Measurements from ENCODE around the gene CNTNAP3.
"Not testable (repeated sequence)": the region's sequence is repeated elsewhere in the genome, so short reads cannot be mapped to it uniquely, and the experiment has no call there.

CNTNAP3 gene

GRCh38 chr9:39078621-39079256 is 209.2 kb downstream of the CNTNAP3 start:
- not testable (repeated sequence) for DNase-seq (ENCODE audit: extremely low read depth, low read depth)

GRCh38 chr9:39073537-39073936 is 214.4 kb downstream of the CNTNAP3 start:
- not testable (repeated sequence) for DNase-seq (ENCODE audit: extremely low read depth, low read depth)

- not testable (repeated sequence) for DNase-seq (ENCODE audit: extremely low read depth, low read depth)
Observed at GRCh38 chr9:39067683-39068082, 220.3 kb downstream of the CNTNAP3 start.

GRCh38 chr9:39062966-39063365 is 225.0 kb downstream of the CNTNAP3 start:
- not testable (repeated sequence) for DNase-seq (ENCODE audit: extremely low read depth, low read depth)

GRCh38 chr9:39054453-39054852 is 233.5 kb downstream of the CNTNAP3 start:
- DNase-seq (ENCODE audit: extremely low read depth, low read depth): not testable (repeated sequence)

- DNase-seq (ENCODE audit: extremely low read depth, low read depth): not testable (repeated sequence)
Observed at GRCh38 chr9:39046833-39047232, 241.1 kb downstream of the CNTNAP3 start.

GRCh38 chr9:39042352-39042803 is 245.6 kb downstream of the CNTNAP3 start:
- DNase-seq (ENCODE audit: extremely low read depth, low read depth): not testable (repeated sequence)

GRCh38 chr9:39041774-39042173 is 246.2 kb downstream of the CNTNAP3 start:
- DNase-seq (ENCODE audit: extremely low read depth, low read depth): not testable (repeated sequence)

GRCh38 chr9:39039148-39039547 is 248.8 kb downstream of the CNTNAP3 start:
- DNase-seq (ENCODE audit: extremely low read depth, low read depth): not testable (repeated sequence)

- not testable (repeated sequence) for DNase-seq (ENCODE audit: extremely low read depth, low read depth)
Observed at GRCh38 chr9:39038221-39038620, 249.7 kb downstream of the CNTNAP3 start.

- DNase-seq (ENCODE audit: extremely low read depth, low read depth): not testable (repeated sequence)
Observed at GRCh38 chr9:39033849-39034248, 254.1 kb downstream of the CNTNAP3 start.

- DNase-seq (ENCODE audit: extremely low read depth, low read depth): not testable (repeated sequence)
Observed at GRCh38 chr9:39030204-39031019, 257.6 kb downstream of the CNTNAP3 start.

GRCh38 chr9:39028855-39029254 is 259.1 kb downstream of the CNTNAP3 start:
- not testable (repeated sequence) for DNase-seq (ENCODE audit: extremely low read depth, low read depth)

- not testable (repeated sequence) for DNase-seq (ENCODE audit: extremely low read depth, low read depth)
Observed at GRCh38 chr9:39028168-39028567, 259.8 kb downstream of the CNTNAP3 start.

- not testable (repeated sequence) for DNase-seq (ENCODE audit: extremely low read depth, low read depth)
Observed at GRCh38 chr9:39025911-39026588, 261.9 kb downstream of the CNTNAP3 start.
